ENCODE data around the gene NHERF1.

DNA sequence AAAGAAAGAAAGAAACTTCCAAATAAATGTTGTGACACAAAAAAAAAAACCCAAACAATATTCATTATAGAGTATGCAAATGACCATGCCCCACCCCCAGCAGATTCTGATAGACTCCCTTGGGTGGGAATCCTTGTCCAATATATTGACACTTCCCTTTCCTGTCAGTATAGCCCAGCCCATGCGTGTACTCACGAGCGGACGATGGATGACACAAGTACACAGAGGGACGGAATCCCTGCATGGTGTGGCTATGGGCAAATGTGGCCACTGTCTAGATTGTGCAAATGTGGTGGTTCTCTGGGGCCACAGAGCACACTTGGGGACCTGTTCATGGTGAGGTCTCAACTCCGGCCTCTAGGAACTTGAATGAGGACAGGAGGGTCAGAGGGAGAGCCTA is 8.3 kb upstream of the NHERF1 start:
- TF ChIP-seq, protein P1, sequence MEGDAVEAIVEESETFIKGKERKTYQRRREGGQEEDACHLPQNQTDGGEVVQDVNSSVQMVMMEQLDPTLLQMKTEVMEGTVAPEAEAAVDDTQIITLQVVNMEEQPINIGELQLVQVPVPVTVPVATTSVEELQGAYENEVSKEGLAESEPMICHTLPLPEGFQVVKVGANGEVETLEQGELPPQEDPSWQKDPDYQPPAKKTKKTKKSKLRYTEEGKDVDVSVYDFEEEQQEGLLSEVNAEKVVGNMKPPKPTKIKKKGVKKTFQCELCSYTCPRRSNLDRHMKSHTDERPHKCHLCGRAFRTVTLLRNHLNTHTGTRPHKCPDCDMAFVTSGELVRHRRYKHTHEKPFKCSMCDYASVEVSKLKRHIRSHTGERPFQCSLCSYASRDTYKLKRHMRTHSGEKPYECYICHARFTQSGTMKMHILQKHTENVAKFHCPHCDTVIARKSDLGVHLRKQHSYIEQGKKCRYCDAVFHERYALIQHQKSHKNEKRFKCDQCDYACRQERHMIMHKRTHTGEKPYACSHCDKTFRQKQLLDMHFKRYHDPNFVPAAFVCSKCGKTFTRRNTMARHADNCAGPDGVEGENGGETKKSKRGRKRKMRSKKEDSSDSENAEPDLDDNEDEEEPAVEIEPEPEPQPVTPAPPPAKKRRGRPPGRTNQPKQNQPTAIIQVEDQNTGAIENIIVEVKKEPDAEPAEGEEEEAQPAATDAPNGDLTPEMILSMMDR (IDR thresholded peaks at IDR 0.05; ENCODE audit: extremely low read depth in 1 of 2, insufficient read depth in 1 of 2, low read depth in 1 of 2, low read length in 2 of 2): no peak
- TF ChIP-seq JUN (IDR thresholded peaks at IDR 0.05; ENCODE audit: borderline replicate concordance, insufficient read depth, insufficient read length, low read depth): no peak
- TF ChIP-seq POLR2A (IDR thresholded peaks at IDR 0.05; ENCODE audit: low read depth, low read length): no peak
- no peak for TF ChIP-seq MYC (IDR thresholded peaks at IDR 0.05; ENCODE audit: low read depth, low read length)
